HG03095 (cell line): ENCODE results near the gene WFDC11.
"Not testable (repeated sequence)": the region's sequence is repeated elsewhere in the genome, so short reads cannot be mapped to it uniquely, and the experiment has no call there.

Experiments
- ATAC-seq: cut with Tn5 transposase; IDR thresholded peaks from one replicate; pipeline ENCODE4 v1.9.1; 2021; ENCODE audit warnings: moderate library complexity; ENCODE audit not compliant: unreplicated experiment

WFDC11 gene

DNA sequence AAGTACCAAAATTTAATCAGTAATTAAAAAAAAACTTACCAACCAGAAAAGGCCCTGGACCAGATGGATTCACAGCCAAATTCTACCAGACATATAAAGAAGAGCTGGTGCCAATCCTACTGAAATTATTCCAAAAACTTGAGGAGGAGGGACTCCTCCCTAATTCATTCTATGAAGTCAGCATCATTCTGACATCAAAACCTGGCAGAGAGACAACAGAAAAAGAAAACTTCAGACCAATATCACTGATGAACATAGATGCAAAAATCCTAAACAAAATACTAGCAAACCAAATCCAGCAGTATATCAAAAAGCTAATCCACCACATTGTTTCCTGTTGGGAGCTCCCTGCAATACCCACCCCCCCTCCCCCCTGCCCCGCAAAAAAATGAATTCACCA lies at the start of gene WFDC11:
TSS of gene WFDC11 (minus strand) at position 101 of the 400 bp plus-strand sequence. CDS start 19,639 bp downstream, outside the sequence.
- ATAC-seq: no peak

DNA sequence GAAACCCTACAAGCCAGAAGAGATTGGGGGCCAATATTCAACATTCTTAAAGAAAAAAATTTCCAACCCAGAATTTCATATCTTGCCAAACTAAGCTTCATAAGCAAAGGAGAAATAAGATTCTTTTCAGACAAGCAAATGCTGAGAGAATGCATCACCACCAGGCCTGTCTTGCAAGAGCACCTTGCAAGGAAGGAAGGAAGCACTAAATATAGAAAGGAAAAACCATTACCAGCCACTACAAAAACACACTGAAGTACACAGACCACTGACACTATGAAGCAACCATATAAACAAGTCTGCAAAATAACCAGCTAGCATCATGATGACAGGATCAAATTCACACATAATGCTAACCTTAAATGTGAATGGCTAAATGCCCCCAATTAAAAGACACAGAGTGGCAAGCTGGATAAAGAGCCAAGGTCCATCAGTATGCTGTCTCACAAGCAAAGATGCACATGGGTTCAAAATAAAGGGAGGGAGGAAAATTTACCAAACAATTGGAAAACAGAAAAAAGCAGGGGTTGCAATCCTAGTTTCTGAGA lies 46.2 kb upstream of the WFDC11 start:
- ATAC-seq: not testable (repeated sequence)

DNA sequence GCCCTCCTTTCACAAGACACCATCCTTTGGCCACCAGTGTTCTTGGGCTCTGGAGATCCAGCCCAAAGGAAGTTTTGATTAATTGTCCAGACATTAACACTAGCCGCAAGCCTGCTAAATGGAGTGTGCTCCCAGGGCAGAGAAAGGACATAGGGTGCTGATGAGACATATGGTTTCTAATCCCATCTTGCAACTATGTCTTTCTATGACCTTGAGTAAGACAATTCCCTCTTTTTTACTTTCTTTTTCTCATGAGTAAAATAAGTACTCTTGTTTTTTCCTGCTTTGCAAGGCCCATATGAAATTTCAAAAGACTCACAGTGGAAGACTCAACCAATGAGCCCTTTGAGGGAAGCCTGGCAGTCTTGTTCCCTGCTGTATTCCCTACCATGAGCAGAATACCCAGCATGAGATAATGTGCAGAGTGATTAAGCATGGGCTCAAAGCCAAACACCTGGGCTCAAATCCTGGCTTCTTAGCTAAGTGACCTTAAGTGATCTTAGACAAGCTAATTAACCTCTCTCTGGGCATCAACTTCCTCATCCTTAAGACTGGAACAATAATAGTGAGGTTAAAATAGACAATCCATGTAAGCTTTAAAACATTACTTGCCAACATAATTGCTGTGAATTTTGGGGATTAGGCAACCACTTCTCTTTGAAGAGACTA lies 35.1 kb upstream of the WFDC11 start, which contains the start of gene WFDC10B:
TSS of gene WFDC10B (minus strand) at position 51 of the 669 bp plus-strand sequence. CDS start 19,027 bp downstream, outside the sequence.
- ATAC-seq: no peak

DNA sequence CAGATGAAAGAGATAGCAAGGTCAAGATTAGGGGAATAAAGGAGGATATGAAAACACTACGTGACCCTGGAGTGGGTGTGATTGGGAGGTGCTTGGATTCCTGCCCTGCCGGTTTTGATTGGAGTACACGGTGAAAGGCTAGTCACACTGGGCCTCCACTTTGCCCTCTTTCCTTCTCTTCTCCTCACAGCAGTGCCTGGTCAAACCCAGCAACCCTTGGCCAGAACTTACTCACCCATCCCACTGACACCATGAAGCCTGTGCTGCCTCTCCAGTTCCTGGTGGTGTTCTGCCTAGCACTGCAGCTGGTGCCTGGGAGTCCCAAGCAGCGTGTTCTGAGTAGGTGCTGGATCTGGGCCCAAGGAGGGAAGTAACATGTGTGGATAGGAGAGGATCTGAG lies 31.8 kb upstream of the WFDC11 start, which contains the start of gene WFDC13:
TSS of gene WFDC13 (plus strand) at position 166 of the 400 bp plus-strand sequence. CDS start at position 252, 86 bp downstream.
- no peak for ATAC-seq

DNA sequence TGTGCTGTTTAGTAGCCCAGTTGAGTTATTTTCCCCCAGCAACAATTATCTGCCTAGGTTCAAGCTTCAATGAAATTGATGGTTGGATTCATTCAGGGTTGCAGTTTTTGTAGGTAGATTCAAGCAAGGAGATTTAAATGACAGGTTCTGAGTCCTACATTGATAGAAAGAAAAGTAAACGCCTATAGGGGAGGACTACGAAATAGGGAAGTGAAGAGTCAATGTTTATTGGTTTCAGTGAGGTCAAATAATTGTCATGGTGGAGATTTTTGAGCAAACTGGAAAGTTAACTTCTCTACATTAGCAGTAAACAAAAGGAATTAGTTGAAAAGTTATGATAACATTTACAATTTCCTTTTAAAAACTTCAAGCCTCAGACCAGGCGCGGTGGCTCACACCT lies 31.1 kb upstream of the WFDC11 start:
- no peak for ATAC-seq

DNA sequence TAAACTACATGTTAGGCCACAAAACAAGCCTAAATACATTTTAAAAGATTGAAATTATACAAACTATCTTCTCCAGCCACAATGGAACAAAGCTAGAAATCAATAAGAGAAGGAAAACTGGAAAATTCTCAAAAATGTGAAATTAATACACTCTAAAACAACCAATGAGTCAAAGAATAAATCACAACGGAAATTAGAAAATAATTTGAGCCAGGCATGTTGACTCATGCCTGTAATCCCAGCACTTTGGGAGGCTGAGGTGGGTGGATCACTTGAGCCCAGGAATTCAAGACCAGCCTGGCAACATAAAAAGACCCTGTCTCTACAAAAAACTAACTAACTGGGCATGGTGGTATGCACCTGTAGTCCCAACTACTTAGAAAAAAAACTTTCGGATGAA lies 25.5 kb upstream of the WFDC11 start:
- ATAC-seq: no peak

DNA sequence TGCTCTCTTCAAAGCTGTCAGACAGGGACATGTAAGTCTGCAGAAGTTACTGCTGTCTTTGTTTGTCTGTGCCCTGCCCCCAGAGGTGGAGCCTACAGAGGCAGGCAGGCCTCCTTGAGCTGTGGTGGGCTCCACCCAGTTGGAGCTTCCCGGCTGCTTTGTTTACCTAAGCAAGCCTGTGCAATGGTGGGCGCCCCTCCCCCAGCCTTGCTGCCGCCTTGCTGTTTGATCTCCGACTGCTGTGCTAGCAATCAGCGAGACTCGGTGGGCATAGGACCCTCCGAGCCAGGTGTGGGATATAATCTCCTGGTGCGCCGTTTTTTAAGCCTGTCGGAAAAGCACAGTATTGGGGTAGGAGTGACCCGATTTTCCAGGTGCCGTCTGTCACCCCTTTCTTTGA lies 23.3 kb upstream of the WFDC11 start:
- ATAC-seq: not testable (repeated sequence)

DNA sequence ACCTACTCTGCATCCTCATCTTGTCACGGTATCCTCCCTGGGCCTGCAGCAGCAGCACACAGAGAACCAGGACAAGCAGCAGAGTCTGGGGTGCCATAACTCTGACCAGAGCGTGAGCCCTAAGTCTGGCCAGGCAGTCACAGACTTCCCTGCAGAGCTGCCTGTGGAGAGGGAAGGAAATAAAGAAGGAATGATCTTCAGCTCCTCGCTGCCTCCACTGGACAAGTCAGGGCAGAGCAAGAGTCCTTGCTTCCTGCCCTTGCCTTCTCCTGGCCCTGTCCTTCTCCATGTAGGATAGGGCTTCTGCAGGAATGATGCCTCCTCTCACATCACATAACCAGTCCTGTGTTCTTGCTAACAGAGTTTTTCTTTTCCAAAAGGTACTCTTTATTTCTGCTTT lies 15.9 kb upstream of the WFDC11 start:
- no peak for ATAC-seq

DNA sequence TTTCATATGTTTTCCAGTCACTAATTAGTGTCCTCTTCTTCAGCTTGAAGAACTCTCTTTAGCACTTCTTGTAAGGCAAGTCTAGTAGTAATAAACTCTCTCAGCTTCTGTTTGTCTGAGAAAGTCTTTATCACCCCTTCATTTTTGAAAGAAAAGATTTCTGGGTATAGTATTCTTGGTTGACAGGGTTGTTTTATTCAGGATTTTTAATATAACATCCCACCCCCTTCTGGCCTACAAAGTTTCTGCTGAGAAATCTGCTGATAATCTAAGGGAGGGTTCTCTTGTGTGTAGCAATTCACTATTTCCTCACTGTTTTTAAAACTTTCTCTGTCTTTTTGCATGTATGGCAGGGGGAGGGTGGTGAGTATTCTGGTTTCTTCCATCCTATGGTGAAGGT lies 9.6 kb upstream of the WFDC11 start:
- ATAC-seq: no peak

DNA sequence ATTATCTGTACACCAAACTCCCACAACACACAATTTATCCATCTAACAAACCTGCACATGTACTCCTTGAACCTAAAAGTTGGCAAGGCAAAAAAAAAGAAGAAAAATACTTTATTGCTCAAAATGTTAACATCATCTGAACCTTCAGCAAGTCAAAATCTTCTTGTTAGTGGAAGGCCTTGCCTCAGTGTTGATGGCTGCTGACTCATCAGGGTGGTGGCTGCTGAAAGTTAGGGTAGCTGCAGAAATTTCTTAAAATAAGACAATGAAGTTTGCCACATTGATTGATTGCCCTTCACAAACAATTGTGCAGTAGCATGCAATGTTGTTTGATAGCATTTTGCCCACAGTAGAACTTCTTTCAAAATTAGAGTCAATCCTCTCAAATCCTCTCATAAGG lies 2.7 kb upstream of the WFDC11 start:
- ATAC-seq: no peak

DNA sequence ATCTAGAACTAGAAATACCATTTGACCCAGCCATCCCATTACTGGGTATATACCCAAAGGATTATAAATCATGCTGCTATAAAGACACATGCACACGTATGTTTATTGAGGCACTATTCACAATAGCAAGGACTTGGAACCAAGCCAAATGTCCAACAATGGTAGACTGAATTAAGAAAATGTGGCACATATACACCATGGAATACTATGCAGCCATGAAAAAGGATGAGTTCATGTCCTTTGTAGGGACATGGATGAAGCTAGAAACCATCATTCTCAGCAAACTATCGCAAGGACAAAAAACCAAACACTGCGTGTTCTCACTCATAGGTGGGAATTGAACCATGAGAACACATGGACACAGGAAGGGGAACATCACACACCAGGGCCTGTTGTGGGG lies 13.0 kb downstream of the WFDC11 start:
- ATAC-seq: not testable (repeated sequence)

DNA sequence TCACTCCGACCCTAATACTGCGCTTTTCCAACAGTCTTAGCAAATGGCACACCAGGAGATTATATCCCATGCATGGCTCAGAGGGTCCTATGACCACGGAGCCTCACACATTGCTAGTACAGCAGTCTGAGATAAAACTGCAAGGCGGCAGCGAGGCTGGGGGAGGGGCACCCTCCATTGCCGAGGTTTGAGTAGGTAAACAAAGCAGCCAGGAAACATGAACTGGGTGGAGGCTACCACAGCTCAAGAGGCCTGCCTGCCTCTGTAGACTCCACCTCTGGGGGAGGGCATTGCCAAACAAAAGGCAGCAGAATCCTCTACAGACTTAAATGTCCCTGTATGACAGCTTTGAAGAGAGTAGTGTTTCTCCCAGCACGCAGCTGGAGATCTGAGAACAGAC lies 18.3 kb downstream of the WFDC11 start:
- not testable (repeated sequence) for ATAC-seq

DNA sequence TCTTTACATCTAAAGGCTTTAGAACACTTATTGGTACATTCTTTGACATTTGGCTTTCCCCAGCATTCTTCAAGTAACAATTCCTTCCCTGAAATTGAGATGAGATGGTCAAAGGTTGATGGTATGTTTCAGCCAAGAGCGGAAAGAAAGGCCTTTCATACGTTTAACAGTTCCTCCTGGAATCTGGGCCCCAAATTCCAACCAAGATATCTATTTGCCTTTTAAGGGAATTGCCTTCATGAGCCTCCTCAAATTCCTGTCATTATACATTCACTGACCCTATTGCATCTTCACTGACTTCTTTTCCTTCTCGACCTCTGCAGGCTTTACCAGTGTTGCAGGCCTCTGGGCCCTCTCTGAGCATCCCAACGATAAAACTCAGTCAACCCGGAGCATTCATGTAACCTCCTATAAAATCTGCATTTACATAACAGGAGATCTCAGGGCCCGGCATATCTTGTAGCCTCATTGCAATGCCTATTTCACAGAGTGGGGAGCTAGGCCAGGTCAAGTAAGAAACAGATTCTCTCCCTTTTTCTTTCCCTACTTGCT lies 20.7 kb downstream of the WFDC11 start:
- ATAC-seq: no peak

DNA sequence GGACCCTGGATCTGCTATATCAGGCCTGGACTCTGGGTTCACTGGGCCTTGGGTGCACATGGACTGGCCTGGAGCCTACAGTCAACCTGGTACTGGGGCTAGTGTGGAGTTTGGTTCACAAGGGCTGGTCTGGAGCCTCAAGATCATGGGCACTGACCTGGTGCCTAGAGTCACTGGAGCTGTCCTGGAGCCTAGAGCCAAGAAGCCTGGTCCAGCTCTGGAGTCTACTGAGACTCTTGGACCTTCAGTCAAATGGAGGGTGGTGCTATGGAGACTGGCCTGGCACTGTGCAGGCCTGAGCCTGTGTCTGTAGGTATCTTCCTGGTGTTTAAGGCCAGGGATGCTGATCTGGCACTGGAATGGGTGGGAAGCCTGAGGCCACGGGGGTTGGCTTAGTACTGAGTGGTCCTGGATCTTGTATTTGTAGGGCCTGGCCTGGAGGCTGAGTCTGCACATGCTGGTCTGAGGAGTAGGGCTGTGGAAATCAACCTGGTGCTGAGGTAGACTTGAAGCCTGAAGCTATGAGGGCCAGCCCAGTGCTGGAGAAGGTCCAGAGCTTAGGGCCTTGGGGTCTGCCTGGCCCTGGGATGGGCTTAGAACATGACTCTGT lies 22.5 kb downstream of the WFDC11 start:
- no peak for ATAC-seq

DNA sequence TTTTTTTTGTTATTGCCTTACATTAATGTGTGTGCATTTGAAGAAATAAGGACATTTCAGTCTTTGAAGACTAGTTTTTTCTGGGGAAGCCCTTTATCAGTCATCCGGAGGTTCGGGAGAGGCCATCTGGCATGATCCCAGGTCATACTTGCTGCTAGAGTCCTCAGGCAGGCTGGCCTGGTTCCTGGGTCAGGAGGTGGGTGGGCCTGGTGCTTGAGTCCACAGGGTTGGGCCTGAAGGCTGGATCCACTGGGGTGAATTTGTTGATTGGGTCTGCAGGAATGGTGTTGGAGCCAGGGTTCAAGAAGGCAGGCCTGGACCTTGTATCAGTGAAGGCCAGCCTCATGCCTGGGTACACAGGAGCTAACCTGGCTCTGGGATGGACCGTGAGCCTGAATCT lies 23.2 kb downstream of the WFDC11 start:
- no peak for ATAC-seq

DNA sequence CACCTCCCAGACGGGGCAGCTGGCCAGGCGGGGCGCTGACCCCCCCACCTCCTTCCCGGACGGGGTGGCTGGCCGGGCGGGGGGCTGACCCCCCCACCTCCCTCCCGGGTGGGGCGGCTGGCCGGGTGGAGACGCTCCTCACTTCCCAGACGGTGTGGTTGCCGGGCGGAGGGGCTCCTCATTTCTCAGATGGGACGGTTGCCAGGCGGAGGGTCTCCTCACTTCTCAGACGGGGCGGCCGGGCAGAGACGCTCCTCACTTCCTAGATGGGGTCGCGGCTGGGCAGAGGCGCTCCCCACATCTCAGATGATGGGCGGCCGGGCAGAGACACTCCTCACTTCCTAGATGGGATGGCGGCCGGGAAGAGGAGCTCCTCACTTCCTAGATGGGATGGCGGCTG lies 24.2 kb downstream of the WFDC11 start:
- not testable (repeated sequence) for ATAC-seq

DNA sequence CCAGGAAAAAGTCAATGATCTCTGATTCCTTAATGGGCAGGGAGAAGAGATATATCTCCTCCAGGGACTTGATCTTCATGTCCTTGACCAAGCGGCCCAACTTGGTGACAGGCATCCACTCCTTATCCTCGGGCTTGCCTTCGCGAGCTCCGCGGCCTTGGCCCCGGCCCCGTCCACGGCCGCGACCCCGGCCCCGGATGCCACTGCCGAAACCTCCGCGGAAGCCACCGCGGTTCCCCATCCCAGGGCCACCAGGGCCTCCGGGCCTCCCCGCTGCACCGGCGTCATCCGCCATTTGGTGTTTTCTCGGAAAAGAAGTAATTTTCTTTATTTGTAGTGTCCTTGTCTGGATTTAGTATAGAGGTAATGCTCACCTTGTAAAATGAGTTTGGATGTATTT lies 29.0 kb downstream of the WFDC11 start:
- not testable (repeated sequence) for ATAC-seq

DNA sequence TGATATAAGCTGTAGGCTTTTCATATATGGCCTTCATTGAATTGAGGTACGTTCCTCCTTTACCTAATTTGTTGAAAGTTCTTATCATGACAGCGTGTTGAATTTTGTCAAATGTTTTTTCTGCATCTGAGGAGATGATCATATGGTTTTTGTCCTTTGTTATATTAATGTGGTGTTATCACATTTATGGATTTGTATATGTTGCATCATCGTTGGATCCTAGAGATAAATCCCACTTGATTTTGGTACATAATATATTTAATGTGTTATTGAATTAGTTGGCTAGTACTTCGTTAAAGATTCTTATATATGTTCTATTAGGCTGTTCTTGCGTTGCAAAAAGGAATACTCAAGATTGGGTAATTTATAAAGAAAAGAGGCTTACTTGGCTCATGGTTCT lies 30.4 kb downstream of the WFDC11 start:
- no peak for ATAC-seq

DNA sequence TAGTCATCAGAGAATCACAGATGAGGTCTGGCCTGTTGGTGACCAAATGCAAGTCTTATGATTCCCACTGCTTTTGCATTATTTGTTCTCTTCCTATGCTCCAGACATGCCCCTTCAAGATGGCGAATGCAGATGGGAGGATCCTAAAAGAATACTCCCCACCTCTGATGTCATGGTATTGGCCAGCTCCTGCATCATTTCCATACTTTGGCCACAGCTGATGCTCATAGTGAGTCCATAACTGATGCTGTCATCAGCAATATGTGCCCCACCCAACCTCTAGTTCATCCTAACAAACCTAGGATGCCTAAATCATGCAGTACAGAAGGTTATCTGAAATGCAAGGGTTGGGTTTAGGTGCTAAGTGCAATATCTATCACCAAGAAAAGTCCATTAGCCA lies 33.5 kb downstream of the WFDC11 start:
- no peak for ATAC-seq

DNA sequence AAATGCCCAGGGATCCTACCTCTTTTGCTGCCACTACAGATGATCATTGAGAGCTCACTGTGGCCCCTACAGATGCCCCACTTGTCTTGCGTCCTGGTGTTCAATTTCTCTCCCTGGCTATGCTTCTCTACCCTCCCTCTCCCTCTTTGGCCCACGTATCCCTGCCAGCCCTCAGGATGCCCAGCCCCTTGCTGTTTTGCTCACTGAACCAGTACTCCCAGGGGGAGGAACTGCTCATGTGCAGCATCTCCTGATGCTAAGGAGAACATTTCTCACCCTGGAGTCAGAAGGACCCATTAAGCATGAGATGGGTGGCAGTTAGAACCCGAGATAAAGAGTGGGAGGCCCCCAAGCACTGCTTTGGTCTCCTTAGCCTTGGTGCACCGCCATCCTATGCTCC lies 38.9 kb downstream of the WFDC11 start, which contains the start of gene WFDC9:
TSS of gene WFDC9 (minus strand) at position 101 of the 400 bp plus-strand sequence. CDS start 21,103 bp downstream, outside the sequence.
- no peak for ATAC-seq

DNA sequence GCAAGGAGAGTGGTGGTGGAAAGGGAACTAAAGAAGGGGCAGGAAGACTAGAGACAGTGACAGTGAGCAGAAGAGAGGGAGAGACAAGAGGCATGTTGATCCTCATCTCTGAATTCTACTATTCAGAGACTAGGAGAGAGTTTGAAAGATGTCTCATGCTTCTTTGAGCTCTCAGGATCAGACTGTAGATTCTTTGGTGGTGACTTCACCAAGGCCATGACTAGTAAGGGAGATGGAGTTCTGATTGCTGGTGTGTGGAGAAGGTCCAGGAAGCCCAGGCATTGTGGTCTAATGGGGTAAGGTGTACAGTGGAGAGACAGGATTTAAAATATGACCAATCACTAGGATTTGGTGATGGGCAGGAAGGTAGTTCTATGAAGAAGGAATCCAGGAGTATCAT lies 39.7 kb downstream of the WFDC11 start:
- no peak for ATAC-seq
